Pancreas (tissue), 10 donors: ENCODE data around the gene ASS1. TPM values are rescaled to one million over a fixed set of nuclear protein-coding genes. Genes with fewer than 3 reads are reported as not detected.

Experiments
- ATAC-seq, 4 donors: fragments of 200-7000 bp; cut with Tn5 transposase; one replicate each; pipeline versions ENCODE4 v1.8.0 to v1.9.1; 2020; ENCODE audit warnings: mild to moderate bottlenecking in 4 of 4, moderate library complexity in 4 of 4
- DNase-seq, 6 donors: peaks; one replicate each; pipeline ENCODE4 v3.0.0-alpha.2; 2020
- FAIRE-seq: peaks from 2 replicates; lab custom pipeline; 2012; peaks lifted over from hg19 to GRCh38; lab: Jason Lieb, UNC
- H3K27ac ChIP-seq, 4 donors: fragments of 200-600 bp; sonication (generic); 1 replicate in 3 of 4; 2 replicates in 1 of 4; pipeline versions ENCODE4 v1.5.0 to v1.8.0; 2020
- H3K27me3 ChIP-seq, 4 donors: fragments of 200-600 bp; one replicate each; pipeline ENCODE4 v1.8.0; 2021
- H3K36me3 ChIP-seq, 3 donors: fragments of 200-600 bp; sonication (generic) in 1 of 3; one replicate each; pipeline versions ENCODE4 v1.5.0 to v1.8.0; 2020 to 2021
- H3K4me1 ChIP-seq, 3 donors: fragments of 200-600 bp; one replicate each; pipeline ENCODE4 v1.8.0; 2021
- H3K4me3 ChIP-seq, 4 donors: fragments of 200-600 bp; sonication (generic) in 2 of 4; one replicate each; pipeline versions ENCODE4 v1.5.0 to v1.8.0; 2020 to 2021
- H3K9me3 ChIP-seq, 4 donors: fragments of 200-600 bp; one replicate each; pipeline ENCODE4 v1.8.0; 2021
- whole genome bisulfite sequencing, 2 donors: extraction: QIAGEN DNeasy Blood & Tissue Kit; methylation state at CpG; one replicate each; pipeline ENCODE4 v1.1.7; 2013; 5-methylcytosine and 5-hydroxymethylcytosine counted together
- intact Hi-C, 3 donors: fragments of 100-400 bp; cut with DNase I; formaldehyde crosslinking; loops; one replicate each; pipeline versions ENCODE4 v1.11.1 to v1.14.2; 2022
- polyA plus RNA-seq, 2 donors: library from polyadenylated mRNA; stranded (reverse); fragments of 200-250 nt; gene quantifications; one replicate each; pipeline ENCODE4 v1.2.3, GENCODE V29; 2013
- total RNA-seq, 6 donors: library from RNA; stranded (reverse); fragmentation: NEBNext Ultra II Directional in 4 of 6; extraction: Animal tissue kit (Norgen Biotek cat#: 25700) in 4 of 6; gene quantifications; one replicate each; pipeline versions ENCODE4 v1.2.1 to v1.2.4, GENCODE V29; 2021 to 2023
- TF ChIP-seq, protein P1 (sequence below), 4 donors: fragments of 200-600 bp; sonication (generic) in 3 of 4; IDR thresholded peaks; one replicate each; pipeline versions ENCODE4 v1.5.0 to v1.8.0; 2021; ENCODE audit warnings: antibody characterized with exemption in 4 of 4
- donor health status: healthy with polysubstance abuse.
- donor health status: DM: no; HTN: no; CAD: no; lungs with moderate emphysema.
- donor health status: DM: no; HTN: no; CAD: no.
- donor health status: control.
- donor health status: control.
- donor health status: Bipolar disorder and iron deficiency.
- donor health status: DM: yes; HTN: yes; CAD: no.
- donor health status: DM: no; HTN: no; CAD: no.
- donor health status: DM: no; HTN: no; CAD: no.
- donor health status: DM: yes; HTN: yes; CAD: no.

The ASS1 gene
- total and polyA plus RNA-seq, 8 donors, result 19.3 to 71.4 (median 27.1) TPM

DNA sequence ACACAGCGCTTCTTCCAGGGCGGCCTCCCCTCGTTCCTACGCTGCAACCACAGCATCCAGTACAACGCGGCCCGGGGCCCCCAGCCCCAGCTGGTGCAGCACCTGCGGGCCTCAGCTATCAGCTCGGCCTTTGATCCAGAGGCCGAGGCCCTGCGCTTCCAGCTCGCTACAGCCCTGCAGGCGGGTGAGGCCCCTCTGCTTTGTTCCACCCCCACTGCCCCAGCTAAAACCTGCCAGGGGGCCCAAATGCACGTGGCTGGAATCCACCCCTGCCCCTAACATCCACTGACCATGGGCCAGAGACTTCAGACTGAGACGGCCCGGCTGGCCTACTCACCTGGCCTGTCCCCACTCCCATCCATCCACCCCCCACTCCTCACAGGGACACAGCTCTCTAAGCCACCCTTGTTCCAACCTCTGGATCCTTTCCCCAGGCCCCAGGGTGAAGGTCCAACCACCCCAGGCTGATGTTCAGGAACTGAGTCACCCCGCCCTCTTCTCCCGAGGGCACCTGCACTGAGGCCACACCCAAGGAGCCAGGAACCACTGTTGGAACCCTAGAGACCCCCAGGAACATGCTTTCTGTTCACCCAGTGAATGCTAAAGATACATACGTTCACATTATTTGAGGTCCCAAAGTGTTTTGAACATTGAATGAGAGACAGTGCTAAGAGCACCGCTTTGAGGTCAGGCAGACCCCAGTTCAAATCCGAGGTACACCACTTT lies 18.9 kb upstream of the ASS1 start:
- intact Hi-C loops, result no loop called here
- Histone ChIP-seq H3K9me3 (no peaks in the 10 kb centered on the region), H3K27me3 (no peaks in the 10 kb centered on the region), H3K4me3 (no peak overlapping the region), H3K36me3 (no peaks in the 10 kb centered on the region), H3K27ac (no peak overlapping the region), H3K4me1 (no peaks in the 10 kb centered on the region)
- FAIRE-seq, result no peak
- ATAC-seq, result no peak
- 69 to 78% methylated on average over 21 of the region's 21 CpGs for WGBS, 2 donors
- peak in 1 of 6 donors; percentile 48 for DNase-seq
- TF ChIP-seq, protein P1, sequence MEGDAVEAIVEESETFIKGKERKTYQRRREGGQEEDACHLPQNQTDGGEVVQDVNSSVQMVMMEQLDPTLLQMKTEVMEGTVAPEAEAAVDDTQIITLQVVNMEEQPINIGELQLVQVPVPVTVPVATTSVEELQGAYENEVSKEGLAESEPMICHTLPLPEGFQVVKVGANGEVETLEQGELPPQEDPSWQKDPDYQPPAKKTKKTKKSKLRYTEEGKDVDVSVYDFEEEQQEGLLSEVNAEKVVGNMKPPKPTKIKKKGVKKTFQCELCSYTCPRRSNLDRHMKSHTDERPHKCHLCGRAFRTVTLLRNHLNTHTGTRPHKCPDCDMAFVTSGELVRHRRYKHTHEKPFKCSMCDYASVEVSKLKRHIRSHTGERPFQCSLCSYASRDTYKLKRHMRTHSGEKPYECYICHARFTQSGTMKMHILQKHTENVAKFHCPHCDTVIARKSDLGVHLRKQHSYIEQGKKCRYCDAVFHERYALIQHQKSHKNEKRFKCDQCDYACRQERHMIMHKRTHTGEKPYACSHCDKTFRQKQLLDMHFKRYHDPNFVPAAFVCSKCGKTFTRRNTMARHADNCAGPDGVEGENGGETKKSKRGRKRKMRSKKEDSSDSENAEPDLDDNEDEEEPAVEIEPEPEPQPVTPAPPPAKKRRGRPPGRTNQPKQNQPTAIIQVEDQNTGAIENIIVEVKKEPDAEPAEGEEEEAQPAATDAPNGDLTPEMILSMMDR (IDR thresholded peaks at IDR 0.05), result no peak

- Histone ChIP-seq H3K27me3 (no peaks in the 10 kb centered on the region), H3K4me3 (no peak overlapping the region), H3K27ac (no peak overlapping the region), H3K4me1 (no peaks in the 10 kb centered on the region), H3K36me3 (no peaks in the 10 kb centered on the region), H3K9me3 (no peaks in the 10 kb centered on the region)
- intact Hi-C loops, result no loop called here
- TF ChIP-seq, protein P1 (IDR thresholded peaks at IDR 0.05), result no peak
- ATAC-seq, result no peak
- no peak for DNase-seq
- no peak for FAIRE-seq
- 76 to 85% methylated on average over 8 of the region's 8 CpGs for WGBS, 2 donors
Observed at GRCh38 chr9:130426467-130426773, 18.3 kb upstream of the ASS1 start.

DNA sequence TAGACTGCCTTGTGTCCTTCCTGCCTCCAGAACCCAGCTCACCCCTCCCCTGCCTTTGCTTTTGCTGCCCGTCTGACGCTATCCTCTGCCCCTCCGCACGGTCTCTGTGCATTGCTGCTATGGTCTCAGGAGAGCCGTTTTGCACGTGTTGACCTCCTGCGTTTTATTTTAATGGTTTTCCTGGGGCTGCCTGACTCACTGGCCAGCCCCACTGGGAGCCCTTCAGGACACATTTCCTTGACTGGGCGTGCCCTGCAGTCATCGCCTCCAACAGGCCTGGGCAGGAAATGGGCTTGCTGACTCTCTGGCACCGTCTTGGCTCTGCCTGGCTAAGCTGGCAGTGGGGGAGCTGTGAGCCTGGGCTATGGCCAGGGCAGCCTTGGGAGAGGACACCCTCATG lies 17.9 kb upstream of the ASS1 start:
- DNase-seq (peak in 1 of 6 donors; percentile 31), FAIRE-seq (no peak), ATAC-seq (peak in 1 of 4 donors; percentile 67)
- Histone ChIP-seq H3K4me3 (no peak overlapping the region), H3K9me3 (no peaks in the 10 kb centered on the region), H3K27me3 (no peaks in the 10 kb centered on the region), H3K4me1 (no peaks in the 10 kb centered on the region), H3K36me3 (no peaks in the 10 kb centered on the region), H3K27ac (no peak overlapping the region)
- intact Hi-C loops, result no loop called here
- TF ChIP-seq, protein P1 (IDR thresholded peaks at IDR 0.05), result no peak
- 78% methylated on average over 10 of the region's 10 CpGs for WGBS, 2 donors

- Histone ChIP-seq H3K36me3 (no peaks in the 10 kb centered on the region), H3K4me1 (no peaks in the 10 kb centered on the region), H3K4me3 (no peak overlapping the region), H3K9me3 (no peaks in the 10 kb centered on the region), H3K27ac (no peak overlapping the region), H3K27me3 (no peaks in the 10 kb centered on the region)
- peak in 1 of 6 donors; percentile 64 for DNase-seq
- WGBS, 2 donors, result 83 to 87% methylated on average over 12 of the region's 12 CpGs
- no peak for ATAC-seq
- FAIRE-seq, result no peak
- intact Hi-C loops, result no loop called here
- TF ChIP-seq, protein P1 (IDR thresholded peaks at IDR 0.05), result no peak
Observed at GRCh38 chr9:130427326-130427725, 17.4 kb upstream of the ASS1 start.

DNA sequence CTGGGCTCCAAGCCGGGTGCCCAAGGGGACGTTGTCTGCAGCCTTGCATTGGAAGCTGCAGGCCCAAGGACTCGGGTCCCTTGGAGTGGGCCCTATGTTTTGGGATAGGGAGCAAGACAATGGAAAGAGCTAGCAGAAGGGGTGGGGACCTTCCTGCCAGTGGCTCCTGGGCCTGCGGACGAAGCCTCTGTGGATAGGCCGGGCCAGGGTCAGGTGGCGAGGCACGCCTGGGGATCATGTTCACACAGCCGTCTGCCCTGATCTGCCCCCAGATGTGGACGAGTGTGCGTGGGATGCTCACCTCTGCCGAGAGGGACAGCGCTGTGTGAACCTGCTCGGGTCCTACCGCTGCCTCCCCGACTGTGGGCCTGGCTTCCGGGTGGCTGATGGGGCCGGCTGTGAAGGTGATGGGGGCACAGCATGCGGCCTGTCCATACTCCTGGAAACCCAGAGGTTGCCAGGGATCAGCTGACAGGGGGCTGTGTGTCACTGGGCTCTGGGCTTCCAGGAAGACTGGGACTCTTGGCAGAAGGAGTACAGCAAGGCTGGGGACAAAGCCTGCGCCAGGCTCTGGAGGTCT lies 16.6 kb upstream of the ASS1 start:
- no peak for ATAC-seq
- H3K4me3 ChIP-seq, result no peak overlapping the region
- no peaks in the 10 kb centered on the region for H3K27me3 ChIP-seq
- H3K9me3 ChIP-seq, result no peaks in the 10 kb centered on the region
- FAIRE-seq, result no peak
- TF ChIP-seq, protein P1 (IDR thresholded peaks at IDR 0.05), result no peak
- no peaks in the 10 kb centered on the region for H3K4me1 ChIP-seq
- intact Hi-C loops, result no loop called here
- 81 to 87% methylated on average over 20 of the region's 20 CpGs for WGBS, 2 donors
- DNase-seq, result peak in 1 of 6 donors; percentile 53
- H3K36me3 ChIP-seq, result no peaks in the 10 kb centered on the region
- H3K27ac ChIP-seq, result no peak overlapping the region
